Measurements from ENCODE around the gene NRTN. TPM values are rescaled to one million over a fixed set of nuclear protein-coding genes. Genes with fewer than 3 reads are reported as not detected.
"Not testable (repeated sequence)": the region's sequence is repeated elsewhere in the genome, so short reads cannot be mapped to it uniquely, and the experiment has no call there.

The NRTN gene
- total and polyA plus RNA-seq, 2 donors (not counting 1 experiment from before 2014, with no cell fraction given) = 0.27 TPM; not detected in 1

DNA sequence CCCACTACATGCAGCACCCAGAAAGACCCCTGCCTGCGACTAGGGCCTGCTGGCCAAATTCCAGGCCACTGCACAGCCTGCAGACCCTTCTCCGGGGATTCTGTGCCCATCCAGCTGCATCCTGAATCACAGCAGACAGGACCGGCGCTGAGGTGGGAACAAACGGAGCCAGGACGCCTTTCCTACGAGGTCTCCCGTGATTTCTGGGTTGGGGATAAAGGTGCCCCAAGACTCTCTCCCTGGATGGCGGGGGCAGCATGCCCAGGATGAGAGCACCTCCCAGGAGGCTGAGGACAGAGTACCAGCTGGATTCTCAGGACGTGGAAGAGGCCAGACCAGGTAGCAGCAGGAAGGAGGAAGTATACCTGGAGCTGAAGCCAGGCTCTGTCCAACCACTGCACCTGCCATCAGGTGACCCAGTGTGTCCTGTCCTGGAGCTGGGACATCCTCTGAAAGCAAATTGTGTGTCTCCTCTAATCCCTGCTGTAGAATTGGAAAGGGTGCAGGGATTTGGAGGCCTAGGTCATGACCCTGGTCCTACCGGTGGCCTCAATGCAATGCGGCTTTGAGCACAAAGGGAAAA, 68.8 kb downstream of the NRTN start:
- H3K4me1 Mint-ChIP-seq = no peaks in the 10 kb centered on the region
- no peak for ATAC-seq (ENCODE audit: low read depth)

DNA sequence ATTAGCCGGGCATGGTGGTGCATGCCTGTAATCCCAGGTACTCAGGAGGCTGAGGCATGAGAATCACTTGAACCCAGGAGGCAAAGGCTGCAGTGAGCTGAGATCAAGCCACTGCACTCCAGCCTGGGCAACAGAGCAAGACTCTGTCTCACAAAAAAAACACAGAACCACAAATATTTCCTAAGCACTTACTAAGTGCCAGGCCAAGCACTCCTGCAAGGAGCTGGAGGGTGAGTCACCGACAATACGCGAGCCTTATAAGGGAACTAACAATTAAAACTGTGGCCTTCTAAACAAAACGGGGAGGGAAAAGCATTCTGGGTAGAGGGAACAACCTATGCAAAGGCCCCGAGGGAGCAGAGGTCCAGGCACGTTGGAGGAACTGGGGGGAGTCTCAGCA, 69.6 kb downstream of the NRTN start:
- H3K9ac ChIP-seq (ENCODE audit: low read length); H3K27me3 ChIP-seq (replicated peaks in 1 of 4; ENCODE audit: control extremely low read depth in 1 of 4, control insufficient read depth in 3 of 4, insufficient read depth in 4 of 4, low read length in 3 of 4); H4K20me1 ChIP-seq (ENCODE audit: control insufficient read depth, insufficient read depth, low read length, poor library complexity, severe bottlenecking); H3K9me3 Mint-ChIP-seq (ENCODE audit: insufficient read depth); H3K27ac Mint-ChIP-seq; H3K79me2 ChIP-seq (ENCODE audit: control insufficient read depth, insufficient read depth, low read length); H3K4me2 ChIP-seq (replicated peaks; ENCODE audit: low read depth, low read length, poor library complexity, severe bottlenecking); CTCF ChIA-PET; H3K4me3 Mint-ChIP-seq; H3K36me3 ChIP-seq (replicated peaks in 1 of 2; ENCODE audit: control extremely low read depth in 1 of 2, control insufficient read depth in 1 of 2, extremely low read depth in 1 of 2, insufficient read depth in 2 of 2, low read length in 1 of 2); DNase-seq; intact Hi-C loops (cut with micrococcal nuclease); H3K4me1 ChIP-seq (ENCODE audit: control insufficient read depth in 2 of 2, insufficient read depth in 2 of 2, low read length in 2 of 2); H3K9me3 ChIP-seq (ENCODE audit: control extremely low read depth in 1 of 3, control insufficient read depth in 2 of 3, insufficient read depth in 1 of 3, low read length in 2 of 3); H3K27ac ChIP-seq (ENCODE audit: low read length in 2 of 2); H3K4me3 ChIP-seq (ENCODE audit: control extremely low read depth in 1 of 5, extremely low read depth in 1 of 5, insufficient read depth in 1 of 5, low read depth in 2 of 5, low read length in 4 of 5); POLR2A ChIA-PET; ATAC-seq (ENCODE audit: low read depth); H3K4me1 Mint-ChIP-seq; H2AFZ ChIP-seq (ENCODE audit: insufficient read depth, low read depth, low read length, poor library complexity, severe bottlenecking): not testable (repeated sequence)
- WGBS (ENCODE audit: insufficient coverage) = 87% methylated on average over 6 of the region's 7 CpGs
- H3K27me3 Mint-ChIP-seq = peaks cover 12% of the 10 kb centered on the region

More for the DNA sequence above, 68.8 kb downstream of the NRTN start:
- H3K27me3 Mint-ChIP-seq = peaks cover 9% of the 10 kb centered on the region
- no peaks in the 10 kb centered on the region for H3K36me3 ChIP-seq (replicated peaks in 1 of 2; ENCODE audit: control extremely low read depth in 1 of 2, control insufficient read depth in 1 of 2, extremely low read depth in 1 of 2, insufficient read depth in 2 of 2, low read length in 1 of 2)
- H3K4me3 Mint-ChIP-seq = no peak overlapping the region
- no peak overlapping the region for H2AFZ ChIP-seq (ENCODE audit: insufficient read depth, low read depth, low read length, poor library complexity, severe bottlenecking)
- CTCF ChIA-PET = no interaction called here
- no peak overlapping the region for H3K27ac ChIP-seq (ENCODE audit: low read length in 2 of 2)
- intact Hi-C loops (cut with micrococcal nuclease) = no loop called here
- POLR2A ChIA-PET = no interaction called here
- no peak overlapping the region for H3K9ac ChIP-seq (ENCODE audit: low read length)
- H3K9me3 Mint-ChIP-seq (ENCODE audit: insufficient read depth) = no peaks in the 10 kb centered on the region
- no peak overlapping the region for H3K27ac Mint-ChIP-seq
- no peak overlapping the region for H3K4me2 ChIP-seq (replicated peaks; ENCODE audit: low read depth, low read length, poor library complexity, severe bottlenecking)
- no peaks in the 10 kb centered on the region for H3K4me1 ChIP-seq (ENCODE audit: control insufficient read depth in 2 of 2, insufficient read depth in 2 of 2, low read length in 2 of 2)
- H3K9me3 ChIP-seq (ENCODE audit: control extremely low read depth in 1 of 3, control insufficient read depth in 2 of 3, insufficient read depth in 1 of 3, low read length in 2 of 3) = no peaks in the 10 kb centered on the region
- WGBS (ENCODE audit: insufficient coverage) = 95% methylated on average over 12 of the region's 12 CpGs
- no peaks in the 10 kb centered on the region for H4K20me1 ChIP-seq (ENCODE audit: control insufficient read depth, insufficient read depth, low read length, poor library complexity, severe bottlenecking)
- peaks cover 0 to 4% (median 1%) of the 10 kb centered on the region in 4 experiments for H3K27me3 ChIP-seq (replicated peaks in 1 of 4; ENCODE audit: control extremely low read depth in 1 of 4, control insufficient read depth in 3 of 4, insufficient read depth in 4 of 4, low read length in 3 of 4)
- no peaks in the 10 kb centered on the region for H3K79me2 ChIP-seq (ENCODE audit: control insufficient read depth, insufficient read depth, low read length)
- H3K4me3 ChIP-seq (ENCODE audit: control extremely low read depth in 1 of 5, extremely low read depth in 1 of 5, insufficient read depth in 1 of 5, low read depth in 2 of 5, low read length in 4 of 5) = no peak overlapping the region
- DNase-seq = no peak
- no peak for TF ChIP-seq CTCF (IDR thresholded peaks at IDR 0.05)
- no peak for TF ChIP-seq EZH2 (IDR thresholded peaks at IDR 0.05; ENCODE audit: borderline replicate concordance, insufficient read depth, low read depth, low read length, poor library complexity, severe bottlenecking)

Data from B cell (primary cell).